ENCODE data around the gene CD72.

GRCh38 chr9:35615981-35616680 lies 2.1 kb downstream of the CD72 start:
- TF ChIP-seq CTCF (IDR thresholded peaks at IDR 0.05) (no peak), POLR2A (IDR thresholded peaks at IDR 0.05) (no peak)

Data from esophagus squamous epithelium (tissue), 4 donors.